Measurements from ENCODE around the gene ZBTB47.

Gene ZBTB47

GRCh38 chr3:42666577-42666998, 13.1 kb downstream of the ZBTB47 start:
- DNase-seq = peak; percentile 39

- DNase-seq = peak; percentile 50
Observed at GRCh38 chr3:42667096-42667522, 13.6 kb downstream of the ZBTB47 start.

- DNase-seq = no peak
Observed at GRCh38 chr3:42667523-42668412, 14.3 kb downstream of the ZBTB47 start.

- no peak for DNase-seq
Observed at GRCh38 chr3:42668413-42668760, 14.9 kb downstream of the ZBTB47 start.

GRCh38 chr3:42668793-42669217, 15.3 kb downstream of the ZBTB47 start:
- no peak for DNase-seq

- no peak for DNase-seq
Observed at GRCh38 chr3:42670051-42670576, 16.6 kb downstream of the ZBTB47 start.

- DNase-seq = no peak
Observed at GRCh38 chr3:42670670-42671069, 17.2 kb downstream of the ZBTB47 start.

GRCh38 chr3:42672515-42672914, 19.0 kb downstream of the ZBTB47 start:
- no peak for DNase-seq

GRCh38 chr3:42673082-42673481, 19.6 kb downstream of the ZBTB47 start:
- no peak for DNase-seq

- no peak for DNase-seq
Observed at GRCh38 chr3:42674146-42674545, 20.6 kb downstream of the ZBTB47 start.

GRCh38 chr3:42675909-42676308, 22.4 kb downstream of the ZBTB47 start:
- no peak for DNase-seq

GRCh38 chr3:42678447-42678846, 24.9 kb downstream of the ZBTB47 start:
- DNase-seq = no peak

- DNase-seq = no peak
Observed at GRCh38 chr3:42680271-42680670, 26.8 kb downstream of the ZBTB47 start.

GRCh38 chr3:42680806-42681205, 27.3 kb downstream of the ZBTB47 start:
- DNase-seq = no peak

GRCh38 chr3:42681361-42682038, 28.0 kb downstream of the ZBTB47 start:
- DNase-seq = no peak

GRCh38 chr3:42682301-42683070, 29.0 kb downstream of the ZBTB47 start:
- DNase-seq = no peak

- peak; percentile 96 for DNase-seq
Observed at GRCh38 chr3:42683875-42684598, 30.5 kb downstream of the ZBTB47 start.

- DNase-seq = no peak
Observed at GRCh38 chr3:42684632-42685362, 31.3 kb downstream of the ZBTB47 start.

GRCh38 chr3:42685363-42685881, 31.9 kb downstream of the ZBTB47 start, which contains the start of gene KLHL40:
TSS of gene KLHL40 (plus strand) at chr3:42685537. CDS start at chr3:42685619, 82 bp downstream.
- DNase-seq = no peak

GRCh38 chr3:42685891-42686820, 32.7 kb downstream of the ZBTB47 start:
- DNase-seq = no peak

All from islet precursor cell (in vitro differentiated cells).